Fibroblast of the aortic adventitia (primary cell): ENCODE results near the gene CCDC194. TPM values are rescaled to one million over a fixed set of nuclear protein-coding genes. Genes with fewer than 3 reads are reported as not detected.

ENCODE experiments used
- DNase-seq: peaks from one replicate; pipeline ENCODE4 v3.0.0-alpha.2; 2010; ENCODE audit warnings: low read depth
- H3K4me3 ChIP-seq: 2 replicates; pipeline ENCODE4 v1.5.1; 2011; ENCODE audit warnings: low read depth, mild to moderate bottlenecking, control low read depth, low read length, moderate library complexity
- total RNA-seq: library from RNA; depleted of rRNA; stranded (reverse); fragments of >200 nt; gene quantifications from 2 replicates; pipeline ENCODE4 v1.2.3, GENCODE V29; 2012; ENCODE audit warnings: low replicate concordance
- TF ChIP-seq, protein P1 (sequence below): IDR thresholded peaks from 2 replicates; pipeline ENCODE4 v1.5.1; 2011; ENCODE audit warnings: mild to moderate bottlenecking, low read length, control low read depth, inconsistent platforms; ENCODE audit not compliant: insufficient read depth

CCDC194 gene
- total RNA-seq, 1 donor, result not detected

DNA sequence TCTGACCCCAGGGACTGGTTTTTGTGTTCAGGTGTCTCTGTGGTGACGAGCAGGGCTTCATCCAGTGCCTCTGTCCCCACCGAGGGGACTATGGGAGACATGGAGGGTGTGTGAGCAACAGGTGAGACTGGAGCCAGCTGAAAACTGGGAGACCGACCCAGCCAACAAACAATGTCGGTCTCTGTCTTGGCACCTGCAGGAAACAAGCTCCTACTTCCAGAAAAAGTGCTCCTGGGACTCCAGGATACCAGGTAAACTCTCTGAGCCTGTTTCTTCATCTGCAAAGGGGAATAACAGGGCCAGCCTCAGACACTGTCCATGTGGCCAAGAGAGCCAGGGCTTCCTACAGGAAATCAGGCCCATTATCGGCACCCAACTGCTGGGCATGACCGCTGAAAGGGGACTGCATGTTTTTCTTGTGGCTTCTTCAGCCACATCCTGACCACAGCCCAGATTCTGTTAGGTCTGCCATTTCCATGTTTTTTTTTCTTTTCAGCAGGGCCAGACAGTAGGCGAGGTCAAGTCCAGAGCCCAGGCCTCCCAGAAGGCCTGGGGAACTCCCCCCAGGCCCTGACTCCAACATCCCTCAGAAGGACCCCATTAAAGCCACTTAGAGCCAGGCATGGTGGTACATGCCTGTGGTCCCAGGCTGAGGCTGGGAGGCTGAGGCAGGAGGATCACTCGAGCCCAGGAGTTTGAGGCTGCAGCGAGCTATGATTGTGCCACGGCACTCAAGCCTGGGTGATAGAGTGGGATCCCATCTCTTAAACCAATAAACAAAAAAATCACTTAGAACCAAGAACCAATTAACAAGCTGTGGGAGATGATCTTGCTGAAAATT, 12.3 kb upstream of the CCDC194 start:
- no peak overlapping the region for H3K4me3 ChIP-seq
- DNase-seq, result no peak
- TF ChIP-seq, protein P1, sequence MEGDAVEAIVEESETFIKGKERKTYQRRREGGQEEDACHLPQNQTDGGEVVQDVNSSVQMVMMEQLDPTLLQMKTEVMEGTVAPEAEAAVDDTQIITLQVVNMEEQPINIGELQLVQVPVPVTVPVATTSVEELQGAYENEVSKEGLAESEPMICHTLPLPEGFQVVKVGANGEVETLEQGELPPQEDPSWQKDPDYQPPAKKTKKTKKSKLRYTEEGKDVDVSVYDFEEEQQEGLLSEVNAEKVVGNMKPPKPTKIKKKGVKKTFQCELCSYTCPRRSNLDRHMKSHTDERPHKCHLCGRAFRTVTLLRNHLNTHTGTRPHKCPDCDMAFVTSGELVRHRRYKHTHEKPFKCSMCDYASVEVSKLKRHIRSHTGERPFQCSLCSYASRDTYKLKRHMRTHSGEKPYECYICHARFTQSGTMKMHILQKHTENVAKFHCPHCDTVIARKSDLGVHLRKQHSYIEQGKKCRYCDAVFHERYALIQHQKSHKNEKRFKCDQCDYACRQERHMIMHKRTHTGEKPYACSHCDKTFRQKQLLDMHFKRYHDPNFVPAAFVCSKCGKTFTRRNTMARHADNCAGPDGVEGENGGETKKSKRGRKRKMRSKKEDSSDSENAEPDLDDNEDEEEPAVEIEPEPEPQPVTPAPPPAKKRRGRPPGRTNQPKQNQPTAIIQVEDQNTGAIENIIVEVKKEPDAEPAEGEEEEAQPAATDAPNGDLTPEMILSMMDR, result no peak

DNA sequence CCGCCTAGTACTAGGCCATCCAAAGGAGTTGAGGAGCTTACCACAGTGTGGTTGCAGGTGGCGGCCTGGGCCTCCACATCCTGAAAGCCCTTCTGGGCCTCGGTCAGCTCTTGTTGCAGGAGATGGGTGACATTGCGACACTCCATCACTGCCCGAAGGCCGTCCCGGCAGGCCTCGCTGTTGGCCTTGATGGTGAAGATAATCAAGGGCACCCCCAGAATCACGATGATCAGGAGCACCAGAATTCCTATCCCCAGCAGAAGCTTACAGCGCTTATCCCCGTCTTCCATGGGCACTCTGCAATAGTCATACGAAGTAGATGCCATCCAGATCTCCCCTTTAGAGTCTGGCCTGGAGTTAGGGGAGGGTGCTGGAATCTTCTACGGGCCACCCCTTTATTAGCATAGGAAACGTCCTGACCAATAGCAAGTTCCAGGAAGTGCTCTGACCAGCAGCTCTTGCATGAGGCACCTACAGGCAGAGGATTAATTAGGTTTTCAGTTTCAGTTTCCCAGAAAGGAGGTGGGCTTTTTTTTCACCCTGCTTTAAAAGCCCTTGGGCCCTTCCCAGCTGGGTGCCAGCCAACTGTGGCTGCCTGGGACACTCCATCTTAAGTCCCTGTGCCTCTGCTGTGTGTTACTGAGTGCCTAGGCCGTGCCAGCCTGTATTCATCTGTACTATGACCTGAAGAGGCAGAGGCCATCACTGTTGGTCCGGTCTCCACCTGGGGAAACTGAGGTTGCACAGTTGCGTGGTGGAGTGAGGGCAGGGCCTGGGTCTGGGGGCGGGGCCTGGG, 11.5 kb upstream of the CCDC194 start, which contains the start of gene BST2:
BST2 (minus strand) TSS at position 381 of the 796 bp plus-strand sequence; CDS start at position 326, 55 bp downstream.
- TF ChIP-seq, protein P1, result no peak
- peak; percentile 62 for DNase-seq
- peak within 1 kb of the TSS; percentile 31 for H3K4me3 ChIP-seq

DNA sequence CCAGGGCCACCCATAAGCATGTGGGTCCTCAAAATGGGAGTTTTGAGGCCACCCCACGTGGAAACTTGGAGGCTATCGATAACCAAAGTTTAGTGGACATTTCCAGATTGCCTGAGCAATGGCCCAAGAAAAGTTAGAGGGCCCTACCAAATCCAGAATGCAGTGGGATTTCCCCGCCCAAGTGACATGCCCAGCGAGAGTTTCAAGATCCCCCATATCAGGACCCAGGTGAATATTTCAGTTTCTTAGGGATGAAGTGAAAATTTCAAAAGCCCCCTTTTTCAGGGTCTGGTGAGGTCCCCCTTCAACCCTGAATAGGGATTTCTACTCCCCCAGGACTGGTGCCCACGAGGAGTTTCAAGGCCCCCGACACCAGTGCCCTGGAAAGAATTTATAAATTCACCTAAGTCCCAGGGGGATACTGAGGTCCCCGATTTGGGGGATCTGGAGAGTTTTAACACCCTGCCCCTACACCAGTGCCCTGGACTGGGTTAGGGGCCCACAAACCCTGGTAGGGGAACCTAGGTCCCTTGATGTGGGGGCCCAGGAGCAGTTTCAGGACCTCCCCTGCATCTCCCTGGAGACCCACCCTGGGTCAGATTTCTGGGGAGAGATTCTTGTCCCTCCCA, 10.7 kb upstream of the CCDC194 start:
- TF ChIP-seq, protein P1, result no peak
- no peak for DNase-seq
- peak overlapping the region; percentile 31 for H3K4me3 ChIP-seq

DNA sequence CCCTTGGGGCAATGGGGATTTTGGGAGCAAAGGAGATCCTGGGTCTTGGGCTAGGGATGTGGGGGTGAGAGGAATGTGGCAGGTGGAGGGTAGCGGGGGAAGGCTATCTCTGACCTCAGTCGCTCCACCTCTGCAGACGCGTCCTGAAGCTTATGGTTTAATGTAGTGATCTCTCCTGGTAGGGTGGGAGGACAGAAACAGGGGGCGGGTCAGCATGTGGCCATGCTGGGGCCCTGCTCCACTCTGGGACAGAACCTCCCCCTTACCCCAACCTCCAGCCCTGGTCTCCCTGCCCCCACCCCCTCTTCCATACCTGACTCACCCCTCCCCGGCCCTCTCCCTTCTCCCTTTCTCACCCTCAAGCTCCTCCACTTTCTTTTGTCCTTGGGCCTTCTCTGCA, 10.0 kb upstream of the CCDC194 start:
- TF ChIP-seq, protein P1, result no peak
- no peak for DNase-seq
- no peak overlapping the region for H3K4me3 ChIP-seq

DNA sequence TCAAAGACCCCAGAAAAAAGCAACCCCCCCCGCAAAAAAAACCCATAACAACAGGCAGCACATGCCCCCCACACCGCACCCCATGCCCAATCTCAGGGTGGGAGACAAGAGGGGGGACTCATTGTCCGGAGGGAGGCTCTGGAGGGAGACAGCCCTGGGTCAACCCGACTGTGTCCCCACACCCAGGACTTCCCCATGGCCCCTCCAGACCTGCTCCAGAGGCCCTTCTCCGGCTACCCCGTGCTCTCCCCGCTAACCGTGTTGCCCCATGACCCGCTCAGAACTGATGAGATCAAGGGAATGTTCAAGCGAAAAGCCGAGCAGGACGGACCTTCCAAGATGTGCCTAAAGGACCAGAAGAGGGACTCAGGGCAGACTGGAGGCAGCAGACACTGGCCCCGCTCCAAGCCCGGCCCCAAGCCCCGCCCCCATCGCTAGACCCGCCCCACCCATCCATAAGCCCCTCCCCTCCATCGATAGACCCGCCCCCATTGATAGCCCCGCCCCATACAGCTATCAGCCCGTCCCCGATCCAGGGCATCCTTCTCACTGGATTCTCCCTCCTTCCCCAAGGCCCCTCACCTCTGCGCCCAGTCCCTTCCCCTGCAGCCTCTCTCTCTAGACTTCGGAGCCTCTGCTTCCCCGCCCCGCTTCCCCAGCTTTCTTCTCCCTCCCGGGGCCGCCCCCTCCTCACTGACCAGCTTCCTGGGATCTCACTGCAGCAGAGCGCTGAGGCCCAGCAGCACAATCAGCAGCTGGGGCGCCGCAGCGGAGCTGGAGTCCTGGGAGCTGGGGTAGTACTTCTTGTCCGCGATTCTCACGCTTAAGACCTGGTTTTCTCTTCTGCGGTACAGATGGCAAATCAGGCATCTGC, 9.2 kb upstream of the CCDC194 start:
- no peak for DNase-seq
- TF ChIP-seq, protein P1, result no peak
- no peak overlapping the region for H3K4me3 ChIP-seq

DNA sequence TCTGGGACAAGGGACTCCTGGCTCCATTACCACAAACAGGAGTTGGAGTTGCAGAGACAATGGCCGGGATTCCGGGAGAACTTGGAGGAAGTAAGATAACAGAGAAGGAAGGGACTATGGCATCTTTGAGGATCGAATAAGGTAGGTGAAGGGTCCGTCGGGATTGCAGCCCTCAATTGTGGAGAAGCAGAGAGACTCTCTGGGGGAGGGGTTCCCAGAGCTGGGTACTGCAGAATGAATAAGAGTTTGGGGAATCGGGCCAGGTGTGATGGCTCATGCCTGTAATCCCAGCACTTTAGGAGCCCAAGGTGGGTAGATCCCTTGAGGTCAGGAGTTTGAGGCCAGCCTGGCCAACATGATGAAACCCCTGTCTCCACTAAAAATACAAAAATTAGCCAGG, 7.6 kb upstream of the CCDC194 start:
- TF ChIP-seq, protein P1, result no peak
- DNase-seq, result no peak
- H3K4me3 ChIP-seq, result no peak overlapping the region
